Peyer's patch (tissue), 4 donors: Measurements from ENCODE around the gene HMGA1. TPM values are rescaled to one million over a fixed set of nuclear protein-coding genes. Genes with fewer than 3 reads are reported as not detected.
"Not testable (repeated sequence)": the region's sequence is repeated elsewhere in the genome, so short reads cannot be mapped to it uniquely, and the experiment has no call there.

ENCODE experiments used
- DNase-seq, 3 donors: peaks; one replicate each; pipeline ENCODE4 v3.0.0-alpha.2; 2017 to 2019
- H3K27ac ChIP-seq, 4 donors: fragments of 200-600 bp; sonication (generic); one replicate each; pipeline ENCODE4 v1.5.1; 2016 to 2019
- H3K27me3 ChIP-seq, 2 donors: fragments of 200-600 bp; sonication (generic); one replicate each; pipeline ENCODE4 v1.5.1; 2019
- H3K36me3 ChIP-seq, 3 donors: fragments of 200-600 bp; sonication (generic); one replicate each; pipeline ENCODE4 v1.5.1; 2016 to 2019
- H3K4me1 ChIP-seq, 4 donors: fragments of 200-600 bp; sonication (generic); one replicate each; pipeline ENCODE4 v1.5.1; 2016 to 2019
- H3K4me3 ChIP-seq, 4 donors: fragments of 200-600 bp; sonication (generic); 1 replicate in 3 of 4; 2 replicates in 1 of 4; pipeline ENCODE4 v1.5.1; 2016 to 2019; ENCODE audit warnings: mild to moderate bottlenecking in 1 of 4
- H3K9me3 ChIP-seq, 4 donors: fragments of 200-600 bp; sonication (generic); one replicate each; pipeline ENCODE4 v1.5.1; 2016 to 2019; ENCODE audit warnings: mild to moderate bottlenecking in 1 of 4
- CTCF ChIP-seq, 6 experiments: fragments of 450-650 bp in 4 of 6; fragments of 200-600 bp in 2 of 6; sonication (generic) in 1 of 6; IDR thresholded peaks; one replicate each; pipeline ENCODE4 v1.5.1; 2017 to 2019; ENCODE audit warnings: antibody characterized with exemption in 6 of 6, mild to moderate bottlenecking in 3 of 6, moderate library complexity in 1 of 6
- POLR2A ChIP-seq, 2 donors: fragments of 450-650 bp; IDR thresholded peaks; one replicate each; pipeline ENCODE4 v1.5.1; 2017; ENCODE audit warnings: antibody characterized with exemption in 2 of 2, mild to moderate bottlenecking in 2 of 2, moderate library complexity in 2 of 2
- total RNA-seq, 4 donors: library from RNA; depleted of rRNA; stranded (reverse); fragments of >200 nt; gene quantifications; one replicate each; pipeline ENCODE4 v1.1.0, GENCODE V29; 2016

HMGA1 gene
- total RNA-seq, 4 donors from 2014 or later, result 71.3 to 102 (median 90.7) TPM

GRCh38 chr6:34243131-34243771, 6.6 kb downstream of the HMGA1 start:
- TF ChIP-seq POLR2A (IDR thresholded peaks at IDR 0.05) (no peak), CTCF (IDR thresholded peaks at IDR 0.05) (no peak)
- H3K27ac ChIP-seq, result peak overlapping the region in 2 of 4 donors; percentile 5 to 41
- no peaks in the 10 kb centered on the region for H3K27me3 ChIP-seq
- no peaks in the 10 kb centered on the region for H3K9me3 ChIP-seq
- peak in 1 of 3 donors; percentile 36 for DNase-seq
- no peak overlapping the region for H3K4me3 ChIP-seq
- H3K36me3 ChIP-seq, result peaks cover 0 to 21% (median 0%) of the 10 kb centered on the region in 3 donors
- H3K4me1 ChIP-seq, result peaks cover 0 to 45% (median 12%) of the 10 kb centered on the region in 4 donors

- H3K4me3 ChIP-seq, result no peak overlapping the region
Observed at GRCh38 chr6:34243901-34244884, 7.5 kb downstream of the HMGA1 start.

GRCh38 chr6:34245032-34245760, 8.5 kb downstream of the HMGA1 start:
- not testable (repeated sequence) for H3K27ac ChIP-seq, H3K27me3 ChIP-seq, H3K4me3 ChIP-seq, H3K9me3 ChIP-seq
- H3K4me1 ChIP-seq, result peaks cover 0 to 32% (median 10%) of the 10 kb centered on the region in 4 donors
- H3K36me3 ChIP-seq, result peaks cover 0 to 21% (median 0%) of the 10 kb centered on the region in 3 donors
- peak in 1 of 3 donors; percentile 34 for DNase-seq

More at GRCh38 chr6:34243901-34244884, 7.5 kb downstream of the HMGA1 start:
- no peak for TF ChIP-seq POLR2A (IDR thresholded peaks at IDR 0.05)
- peak in 1 of 6 experiments; percentile 3 for TF ChIP-seq CTCF (IDR thresholded peaks at IDR 0.05)
- Histone ChIP-seq H3K27ac (peak overlapping the region in 3 of 4 donors; percentile 25 to 41 (median 35)), H3K4me1 (peaks cover 0 to 38% (median 10%) of the 10 kb centered on the region in 4 donors), H3K36me3 (peaks cover 0 to 21% (median 0%) of the 10 kb centered on the region in 3 donors), H3K27me3 (no peaks in the 10 kb centered on the region), H3K9me3 (no peaks in the 10 kb centered on the region)
- DNase-seq, result peak in 1 of 3 donors; percentile 78

GRCh38 chr6:34245761-34246140, 9.1 kb downstream of the HMGA1 start:
- DNase-seq, result not testable (repeated sequence)
- Histone ChIP-seq H3K36me3 (peaks cover 0 to 19% (median 0%) of the 10 kb centered on the region in 3 donors), H3K4me1 (peaks cover 0 to 30% (median 10%) of the 10 kb centered on the region in 4 donors)

GRCh38 chr6:34246249-34246562, 9.5 kb downstream of the HMGA1 start:
- H3K4me1 ChIP-seq, result peaks cover 0 to 30% (median 10%) of the 10 kb centered on the region in 4 donors
- H3K36me3 ChIP-seq, result peaks cover 0 to 15% (median 0%) of the 10 kb centered on the region in 3 donors
- no peaks in the 10 kb centered on the region for H3K9me3 ChIP-seq
- H3K4me3 ChIP-seq, result no peak overlapping the region
- DNase-seq, result no peak
- peak overlapping the region in 1 of 4 donors; percentile 43 for H3K27ac ChIP-seq
- H3K27me3 ChIP-seq, result no peaks in the 10 kb centered on the region
- TF ChIP-seq CTCF (IDR thresholded peaks at IDR 0.05), result no peak
- TF ChIP-seq POLR2A (IDR thresholded peaks at IDR 0.05), result no peak

More at GRCh38 chr6:34245761-34246140, 9.1 kb downstream of the HMGA1 start:
- not testable (repeated sequence) for H3K27me3 ChIP-seq, H3K9me3 ChIP-seq, H3K4me3 ChIP-seq, H3K27ac ChIP-seq
